Measurements from ENCODE around the gene NHLRC4. TPM values are rescaled to one million over a fixed set of nuclear protein-coding genes. Genes with fewer than 3 reads are reported as not detected.
A peak's percentile ranks its signal among the peaks of the same experiment; 100 is the strongest.

Gene NHLRC4
- total and polyA plus RNA-seq, 9 of the 15 experiments (the other 6 are each of a cell fraction or from before 2014, with no cell fraction given): 0.24 to 3.7 (median 1.3) TPM; not detected in 2

DNA sequence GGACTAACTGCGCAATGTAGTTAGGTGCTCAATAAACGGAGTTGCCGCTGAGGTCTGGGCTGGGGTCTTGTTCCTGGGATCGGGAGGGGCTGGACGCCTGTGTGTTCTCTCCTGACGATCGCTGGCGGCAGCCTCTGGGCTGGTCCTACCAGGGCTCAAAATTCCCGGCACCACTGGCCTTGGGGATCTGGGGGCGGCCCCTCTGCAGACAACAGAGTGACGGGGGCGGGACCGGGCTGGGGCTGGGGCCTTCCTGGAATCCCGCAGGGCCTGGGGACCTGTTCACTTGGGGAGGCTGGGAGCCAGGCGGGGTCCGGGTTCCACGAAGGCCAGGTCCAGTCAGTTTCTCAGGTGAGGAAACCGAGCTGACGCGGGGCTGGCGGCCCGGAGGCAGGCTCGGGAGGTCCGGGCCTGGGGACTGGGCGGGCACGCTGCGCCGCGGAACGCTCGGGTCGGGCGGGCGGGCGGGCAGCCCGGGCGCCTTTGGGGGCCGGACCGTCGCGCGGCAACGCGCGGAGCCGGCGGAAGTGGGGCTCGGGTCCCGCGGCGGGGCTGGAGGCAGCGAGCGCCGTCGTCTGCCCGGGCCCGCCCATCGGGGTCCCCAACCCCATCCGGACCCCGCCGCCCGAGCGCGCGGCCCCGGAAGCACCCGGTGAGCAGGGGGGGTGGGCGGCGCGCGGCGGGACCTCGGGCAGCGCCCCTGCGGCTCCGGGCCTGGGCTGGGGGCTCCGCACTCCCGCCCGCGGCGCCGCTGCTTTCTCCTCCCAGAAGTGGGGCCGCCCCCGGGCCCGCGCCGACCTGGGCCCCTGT, 2.8 kb downstream of the NHLRC4 start, which contains the start of gene PIGQ:
Gene PIGQ, plus strand, starts transcription at position 524 of the 810 bp plus-strand sequence. CDS start 4,107 bp downstream, outside the sequence.
- peak within 1 kb of the TSS; percentile 90 for H3K4me2 ChIP-seq (ENCODE audit: insufficient read depth, low read length)
- H3K4me1 ChIP-seq (replicated peaks in 1 of 2; ENCODE audit: control insufficient read depth in 2 of 2, insufficient read depth in 2 of 2, low read length in 2 of 2): peaks cover 40 to 92% of the 10 kb centered on the region in 2 experiments
- peak within 1 kb of the TSS; percentile 81 for H3K27ac ChIP-seq (ENCODE audit: extremely low read depth, low read depth, low read length)
- CTCF ChIA-PET (ENCODE audit: low intra/inter-chr PET ratio): no interaction called here
- no peaks in the 10 kb centered on the region; the same call in 1 of the 2 replicates for H4K20me1 ChIP-seq (replicated peaks; ENCODE audit: control insufficient read depth, insufficient read depth, low read length)
- H3K79me2 ChIP-seq (ENCODE audit: control insufficient read depth, insufficient read depth, low read length): peaks cover 46% of the 10 kb centered on the region
- DNase-seq (ENCODE audit: extremely low read depth in 1 of 4, low spot score in 3 of 4) (peak; percentile 84 to 89 (median 87)), ATAC-seq (peak; percentile 66), FAIRE-seq (no peak)
- POLR2A ChIA-PET: interaction anchor here (0.6 to 1.3 kb wide), 3 partner anchors 19 to 1109 kb away, joined by 3 to 5 read pairs (median 4); no protein-coding TSS in a partner anchor
- H3K9me3 ChIP-seq (replicated peaks; ENCODE audit: control insufficient read depth, insufficient read depth, low read depth, low read length): no peaks in the 10 kb centered on the region
- under 1% methylated on average over 36 of the region's 87 CpGs for WGBS (ENCODE audit: insufficient coverage, low coverage, missing lambda C conversion rate)
- intact Hi-C loops (cut with micrococcal nuclease): loop anchor here (5.0 kb wide), 1 partner anchor 42 kb away; the partner anchor contains the start of gene CAPN15
- H3K27me3 ChIP-seq (ENCODE audit: control insufficient read depth in 2 of 2, insufficient read depth in 2 of 2, low read length in 2 of 2): no peaks in the 10 kb centered on the region
- in situ Hi-C loops (cut with MboI): no loop called here
- H3K9me1 ChIP-seq (ENCODE audit: control insufficient read depth, insufficient read depth, low read length): no peaks in the 10 kb centered on the region
- H2AFZ ChIP-seq (ENCODE audit: low read depth, low read length): peak within 1 kb of the TSS; percentile 88
- peaks cover 9% of the 10 kb centered on the region; the same call in 1 of the 3 replicates for H3K36me3 ChIP-seq (ENCODE audit: control insufficient read depth, insufficient read depth, low read length)
- BruUV-seq (replicated peaks): no TSS peak
- H3K9ac ChIP-seq (ENCODE audit: insufficient read depth in 1 of 2, low read depth in 2 of 2, low read length in 2 of 2): peak within 1 kb of the TSS; percentile 75 to 88
- H3K4me3 ChIP-seq: peak within 1 kb of the TSS; percentile 99
- 0 out of 2 replicates have a peak, but pooled peaks have one; percentile 36 for TF ChIP-seq ZNF197 (CRISPR knock-in tag; IDR thresholded peaks at IDR 0.05; ENCODE audit: low read depth)
- no peak for TF ChIP-seq MEIS2 (IDR thresholded peaks at IDR 0.05; ENCODE audit: partially characterized antibody)
- no peak for TF ChIP-seq NR2C2 (CRISPR knock-in tag; IDR thresholded peaks at IDR 0.05)
- peak; percentile 31; the same call in 1 of the 2 replicates for TF ChIP-seq NR2C2 (tag; IDR thresholded peaks at IDR 0.05)
- TF ChIP-seq, protein P1, sequence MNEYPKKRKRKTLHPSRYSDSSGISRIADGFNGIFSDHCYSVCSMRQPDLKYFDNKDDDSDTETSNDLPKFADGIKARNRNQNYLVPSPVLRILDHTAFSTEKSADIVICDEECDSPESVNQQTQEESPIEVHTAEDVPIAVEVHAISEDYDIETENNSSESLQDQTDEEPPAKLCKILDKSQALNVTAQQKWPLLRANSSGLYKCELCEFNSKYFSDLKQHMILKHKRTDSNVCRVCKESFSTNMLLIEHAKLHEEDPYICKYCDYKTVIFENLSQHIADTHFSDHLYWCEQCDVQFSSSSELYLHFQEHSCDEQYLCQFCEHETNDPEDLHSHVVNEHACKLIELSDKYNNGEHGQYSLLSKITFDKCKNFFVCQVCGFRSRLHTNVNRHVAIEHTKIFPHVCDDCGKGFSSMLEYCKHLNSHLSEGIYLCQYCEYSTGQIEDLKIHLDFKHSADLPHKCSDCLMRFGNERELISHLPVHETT (CRISPR knock-in tag; conservative IDR thresholded peaks at IDR 0.05 in 1 of 2, IDR thresholded peaks at IDR 0.05 in 1 of 2): 0 out of 4 replicates have a peak, but pooled peaks of 1 of the 2 experiments have one; percentile 45
- TF ChIP-seq SAP30 (IDR thresholded peaks at IDR 0.05; ENCODE audit: borderline replicate concordance, insufficient read depth, low read depth, low read length, poor library complexity, severe bottlenecking): peak; percentile 55
- peak; percentile 79 for TF ChIP-seq RBBP5 (IDR thresholded peaks at IDR 0.05; ENCODE audit: borderline replicate concordance, insufficient read depth, low read length, poor library complexity, severe bottlenecking)
- TF ChIP-seq, protein P2, sequence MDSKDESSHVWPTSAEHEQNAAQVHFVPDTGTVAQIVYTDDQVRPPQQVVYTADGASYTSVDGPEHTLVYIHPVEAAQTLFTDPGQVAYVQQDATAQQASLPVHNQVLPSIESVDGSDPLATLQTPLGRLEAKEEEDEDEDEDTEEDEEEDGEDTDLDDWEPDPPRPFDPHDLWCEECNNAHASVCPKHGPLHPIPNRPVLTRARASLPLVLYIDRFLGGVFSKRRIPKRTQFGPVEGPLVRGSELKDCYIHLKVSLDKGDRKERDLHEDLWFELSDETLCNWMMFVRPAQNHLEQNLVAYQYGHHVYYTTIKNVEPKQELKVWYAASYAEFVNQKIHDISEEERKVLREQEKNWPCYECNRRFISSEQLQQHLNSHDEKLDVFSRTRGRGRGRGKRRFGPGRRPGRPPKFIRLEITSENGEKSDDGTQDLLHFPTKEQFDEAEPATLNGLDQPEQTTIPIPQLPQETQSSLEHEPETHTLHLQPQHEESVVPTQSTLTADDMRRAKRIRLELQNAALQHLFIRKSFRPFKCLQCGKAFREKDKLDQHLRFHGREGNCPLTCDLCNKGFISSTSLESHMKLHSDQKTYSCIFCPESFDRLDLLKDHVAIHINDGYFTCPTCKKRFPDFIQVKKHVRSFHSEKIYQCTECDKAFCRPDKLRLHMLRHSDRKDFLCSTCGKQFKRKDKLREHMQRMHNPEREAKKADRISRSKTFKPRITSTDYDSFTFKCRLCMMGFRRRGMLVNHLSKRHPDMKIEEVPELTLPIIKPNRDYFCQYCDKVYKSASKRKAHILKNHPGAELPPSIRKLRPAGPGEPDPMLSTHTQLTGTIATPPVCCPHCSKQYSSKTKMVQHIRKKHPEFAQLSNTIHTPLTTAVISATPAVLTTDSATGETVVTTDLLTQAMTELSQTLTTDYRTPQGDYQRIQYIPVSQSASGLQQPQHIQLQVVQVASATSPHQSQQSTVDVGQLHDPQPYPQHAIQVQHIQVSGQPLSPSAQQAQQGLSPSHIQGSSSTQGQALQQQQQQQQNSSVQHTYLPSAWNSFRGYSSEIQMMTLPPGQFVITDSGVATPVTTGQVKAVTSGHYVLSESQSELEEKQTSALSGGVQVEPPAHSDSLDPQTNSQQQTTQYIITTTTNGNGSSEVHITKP (IDR thresholded peaks at IDR 0.05; ENCODE audit: partially characterized antibody): no peak
- peak; percentile 38 for TF ChIP-seq TAF1 (IDR thresholded peaks at IDR 0.05; ENCODE audit: control insufficient read depth, extremely low read depth, insufficient read depth, low read length, severe bottlenecking)
- TF ChIP-seq, protein P3, sequence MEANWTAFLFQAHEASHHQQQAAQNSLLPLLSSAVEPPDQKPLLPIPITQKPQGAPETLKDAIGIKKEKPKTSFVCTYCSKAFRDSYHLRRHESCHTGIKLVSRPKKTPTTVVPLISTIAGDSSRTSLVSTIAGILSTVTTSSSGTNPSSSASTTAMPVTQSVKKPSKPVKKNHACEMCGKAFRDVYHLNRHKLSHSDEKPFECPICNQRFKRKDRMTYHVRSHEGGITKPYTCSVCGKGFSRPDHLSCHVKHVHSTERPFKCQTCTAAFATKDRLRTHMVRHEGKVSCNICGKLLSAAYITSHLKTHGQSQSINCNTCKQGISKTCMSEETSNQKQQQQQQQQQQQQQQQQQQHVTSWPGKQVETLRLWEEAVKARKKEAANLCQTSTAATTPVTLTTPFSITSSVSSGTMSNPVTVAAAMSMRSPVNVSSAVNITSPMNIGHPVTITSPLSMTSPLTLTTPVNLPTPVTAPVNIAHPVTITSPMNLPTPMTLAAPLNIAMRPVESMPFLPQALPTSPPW (CRISPR knock-in tag; IDR thresholded peaks at IDR 0.05): peak; percentile 67; the same call in 1 of the 2 replicates
- TF ChIP-seq ZKSCAN1 (IDR thresholded peaks at IDR 0.05; ENCODE audit: low read depth, low read length): no peak
- no peak for TF ChIP-seq NCOA4 (IDR thresholded peaks at IDR 0.05; ENCODE audit: partially characterized antibody)
